Measurements from ENCODE around the gene PYDC2. TPM values are rescaled to one million over a fixed set of nuclear protein-coding genes. Genes with fewer than 3 reads are reported as not detected.

PYDC2 gene
- total and polyA plus RNA-seq, 2 of the 8 experiments (the other 6 are each of a cell fraction or from before 2014, with no cell fraction given) = not detected

GRCh38 chr3:191420771-191421170, 40.2 kb upstream of the PYDC2 start:
- no peaks in the 10 kb centered on the region for H3K79me1 ChIP-seq (ENCODE audit: low read depth, low read length)
- POLR2A ChIA-PET (ENCODE audit: partially characterized antibody) = no interaction called here
- H2BK15ac ChIP-seq (ENCODE audit: low read length) = no peak overlapping the region
- no peak for FAIRE-seq
- H3K14ac ChIP-seq (ENCODE audit: insufficient read length) = no peak overlapping the region
- H3K27ac ChIP-seq (ENCODE audit: low read depth, low read length) = no peak overlapping the region
- no peak overlapping the region for H3K18ac ChIP-seq (ENCODE audit: extremely low read depth, low read length)
- TF ChIP-seq RXRA (IDR thresholded peaks at IDR 0.05; ENCODE audit: insufficient read depth, low read depth, low read length) (no peak), SP1 (IDR thresholded peaks at IDR 0.05; ENCODE audit: low read depth, low read length) (no peak), SIN3A (conservative IDR thresholded peaks at IDR 0.05 in 1 of 2, IDR thresholded peaks at IDR 0.05 in 1 of 2; ENCODE audit: low read depth in 1 of 2, low read length in 2 of 2) (no peak), RBBP5 (IDR thresholded peaks at IDR 0.05; ENCODE audit: borderline replicate concordance, low read depth, low read length) (no peak), SIX5 (IDR thresholded peaks at IDR 0.05; ENCODE audit: low read depth, low read length) (no peak), KDM4A (IDR thresholded peaks at IDR 0.05; ENCODE audit: low read depth, low read length, severe bottlenecking) (no peak), YY1 (IDR thresholded peaks at IDR 0.05; ENCODE audit: low read depth, low read length) (no peak), TEAD4 (IDR thresholded peaks at IDR 0.05; ENCODE audit: low read depth, low read length) (no peak)
- DNase-seq (ENCODE audit: low read depth in 1 of 2, low spot score in 2 of 2) = no peak
- H3K79me2 ChIP-seq (ENCODE audit: control insufficient read depth in 1 of 2, insufficient read depth in 2 of 2, low read length in 2 of 2) = no peaks in the 10 kb centered on the region
- H3K4me2 ChIP-seq (ENCODE audit: insufficient read depth in 1 of 2, low read depth in 2 of 2, low read length in 2 of 2) = no peak overlapping the region
- H4K8ac ChIP-seq (ENCODE audit: extremely low read depth, insufficient read depth, low read length) = no peak overlapping the region
- H3K4ac ChIP-seq (replicated peaks; ENCODE audit: insufficient read length, low read depth, low read length) = no peak overlapping the region
- no peak overlapping the region for H3K4me3 ChIP-seq (ENCODE audit: extremely low read depth in 1 of 4, insufficient read depth in 2 of 4, low read depth in 3 of 4, low read length in 4 of 4)
- no peaks in the 10 kb centered on the region for H3K23me2 ChIP-seq (ENCODE audit: low read depth, low read length)
- no peak overlapping the region for H3K9ac ChIP-seq (replicated peaks in 1 of 4; ENCODE audit: extremely low read depth in 1 of 4, low read depth in 3 of 4, low read length in 3 of 4)
- H3K56ac ChIP-seq (replicated peaks; ENCODE audit: insufficient read length, low read depth, low read length) = no peak overlapping the region
- H2BK120ac ChIP-seq (replicated peaks; ENCODE audit: low read depth, low read length) = no peak overlapping the region
- H4K5ac ChIP-seq (ENCODE audit: insufficient read length, low read depth, low read length) = no peak overlapping the region
- no peak overlapping the region for H3K23ac ChIP-seq (ENCODE audit: insufficient read length)
- no peak overlapping the region for H2BK20ac ChIP-seq (ENCODE audit: low read length)
- CTCF ChIA-PET (ENCODE audit: partially characterized antibody) = interaction anchor here (2.0 kb wide), 1 partner anchor 389 kb away, joined by 8 read pairs; no protein-coding TSS in a partner anchor
- no peak overlapping the region for H2BK5ac ChIP-seq (ENCODE audit: low read depth, low read length)
- 87% methylated on average over 2 of the region's 2 CpGs; no CpG with 5 or more reads in 1 of the 2 experiments for WGBS, 2 experiments (ENCODE audit: extremely low coverage in 1 of 2, insufficient coverage in 1 of 2, insufficient read length in 1 of 2, insufficient replicate concordance in 2 of 2, low coverage in 1 of 2, low lambda C conversion rate in 2 of 2, missing lambda C conversion rate in 1 of 2)
- no peak overlapping the region for H2AFZ ChIP-seq (ENCODE audit: low read length)
- H3K9me3 ChIP-seq (ENCODE audit: insufficient read depth in 2 of 2, low read depth in 1 of 2, low read length in 1 of 2) = no peaks in the 10 kb centered on the region
- H4K91ac ChIP-seq (replicated peaks; ENCODE audit: insufficient read length, low read length) = no peak overlapping the region
- no peaks in the 10 kb centered on the region for H4K20me1 ChIP-seq (replicated peaks in 1 of 2; ENCODE audit: control insufficient read depth in 1 of 2, insufficient read depth in 2 of 2, low read length in 2 of 2)
- no peaks in the 10 kb centered on the region for H3K27me3 ChIP-seq (replicated peaks in 1 of 4; ENCODE audit: control insufficient read depth in 3 of 4, extremely low read depth in 1 of 4, insufficient read depth in 3 of 4, low read length in 3 of 4)
- no peak overlapping the region for H2BK12ac ChIP-seq (ENCODE audit: low read depth, low read length)
- H2AK5ac ChIP-seq (ENCODE audit: low read depth, low read length) = no peak overlapping the region
- H3K4me1 ChIP-seq (replicated peaks in 1 of 4; ENCODE audit: control insufficient read depth in 3 of 4, insufficient read depth in 4 of 4, low read length in 3 of 4) = no peaks in the 10 kb centered on the region
- H3K36me3 ChIP-seq (ENCODE audit: control insufficient read depth in 2 of 4, insufficient read depth in 4 of 4, low read length in 3 of 4) = no peaks in the 10 kb centered on the region

All from H1 (cell line).